ENCODE results near the gene CYP26C1. TPM values are rescaled to one million over a fixed set of nuclear protein-coding genes. Genes with fewer than 3 reads are reported as not detected.
A peak's percentile ranks its signal among the peaks of the same experiment; 100 is the strongest.

Gene CYP26C1
- total and polyA plus RNA-seq, 2 of the 4 experiments (the other 2 are of a cell fraction), result 0.02 TPM; not detected in 1

- ChIA-PET CTCF (interaction anchor here (0.8 kb wide), 1 partner anchor 12 kb away, joined by 4 read pairs; no protein-coding TSS in a partner anchor), POLR2A (ENCODE audit: unreplicated experiment) (no interaction called here)
- Histone ChIP-seq H4K8ac (ENCODE audit: low read depth in 2 of 2, low read length in 2 of 2) (no peak overlapping the region), H3K14ac (replicated peaks; ENCODE audit: low read depth, low read length) (no peak overlapping the region), H2BK20ac (ENCODE audit: low read depth, low read length) (no peak overlapping the region), H3K9me1 (ENCODE audit: insufficient read depth, low read length) (no peaks in the 10 kb centered on the region; the same call in 1 of the 2 replicates), H4K91ac (ENCODE audit: insufficient read depth, low read depth, low read length) (no peak overlapping the region), H3K9ac (ENCODE audit: low read depth, low read length) (no peak overlapping the region), H3K56ac (ENCODE audit: extremely low read depth, insufficient read depth, low read length) (no peak overlapping the region), H3K36me3 (ENCODE audit: control insufficient read depth, insufficient read depth, low read length) (no peaks in the 10 kb centered on the region), H3K4me1 (ENCODE audit: control insufficient read depth, insufficient read depth, low read length) (no peaks in the 10 kb centered on the region), H2AK5ac (ENCODE audit: low read depth, low read length) (no peak overlapping the region), H3K4me2 (ENCODE audit: low read depth, low read length) (no peak overlapping the region), H3K4me3 (ENCODE audit: insufficient read depth, low read depth, low read length) (no peak overlapping the region), H2BK5ac (ENCODE audit: low read depth, low read length, poor library complexity, severe bottlenecking) (no peak overlapping the region), H3K23ac (ENCODE audit: low read depth, low read length) (no peak overlapping the region), H2AFZ (replicated peaks; ENCODE audit: low read length, poor library complexity) (no peak overlapping the region), H3K18ac (ENCODE audit: low read depth, low read length) (no peak overlapping the region), H2AK9ac (replicated peaks; ENCODE audit: low read depth, low read length, poor library complexity) (no peak overlapping the region), H3K9me3 (ENCODE audit: control insufficient read depth, insufficient read depth, low read length) (no peaks in the 10 kb centered on the region), H2BK15ac (ENCODE audit: low read depth, low read length) (no peak overlapping the region), H3K4ac (ENCODE audit: low read depth, low read length) (no peak overlapping the region), H4K5ac (ENCODE audit: low read depth, low read length) (no peak overlapping the region), H3K27me3 (ENCODE audit: control insufficient read depth, insufficient read depth, low read length) (peaks cover 16% of the 10 kb centered on the region), H2BK120ac (ENCODE audit: low read depth, low read length) (no peak overlapping the region), H4K20me1 (ENCODE audit: insufficient read depth, low read length) (no peaks in the 10 kb centered on the region), H3K79me1 (ENCODE audit: low read depth in 1 of 2, low read length in 2 of 2) (no peaks in the 10 kb centered on the region), H3K27ac (ENCODE audit: insufficient read depth, low read length) (no peak overlapping the region)
- TF ChIP-seq CEBPB (IDR thresholded peaks at IDR 0.05; ENCODE audit: low read depth, low read length) (peak; percentile 84), RFX5 (IDR thresholded peaks at IDR 0.05; ENCODE audit: low read depth, low read length) (no peak)
- no CpG with 5 or more reads among the region's 3 CpGs for WGBS, 2 experiments (ENCODE audit: extremely low coverage in 2 of 2, insufficient read length in 1 of 2)
- no peak for DNase-seq
- in situ Hi-C loops (cut with MboI; ENCODE audit: low sequenced_read_pairs), result no loop called here
- intact Hi-C loops (cut with micrococcal nuclease), result no loop called here
- dilution Hi-C loops (cut with HindIII; ENCODE audit: low sequenced_read_pairs, unreplicated experiment), result no loop called here
- no TSS peak for BruUV-seq (replicated peaks)
- ATAC-seq (ENCODE audit: low read depth), result no peak
These were observed 31.4 kb downstream of the CYP26C1 start for GRCh38 chr10:93091960-93092359.
